ENCODE data around the gene PTGFR.

GRCh38 chr1:78559680-78560079, 68.9 kb downstream of the PTGFR start:
- TF ChIP-seq CTCF (IDR thresholded peaks at IDR 0.05): no peak
- no peak for TF ChIP-seq POLR2AphosphoS5 (IDR thresholded peaks at IDR 0.05)

Measured in prostate gland (tissue), 2 donors.